Left renal cortex interstitium (tissue), 4 donors: ENCODE results near the gene KNDC1. TPM values are rescaled to one million over a fixed set of nuclear protein-coding genes. Genes with fewer than 3 reads are reported as not detected.
"Not testable (repeated sequence)": the region's sequence is repeated elsewhere in the genome, so short reads cannot be mapped to it uniquely, and the experiment has no call there.

Source experiments
- DNase-seq, 4 donors: peaks; one replicate each; pipeline ENCODE4 v3.0.0-alpha.2; 2013; ENCODE audit warnings: low read depth in 4 of 4, low spot score in 2 of 4, missing footprints in 1 of 4
- polyA plus RNA-seq, 4 donors: library from polyadenylated mRNA; unstranded; fragments of 120-200 nt; gene quantifications; one replicate each; pipeline ENCODE4 v1.2.1, GENCODE V29; 2013; ENCODE audit not compliant: insufficient read length in 4 of 4

KNDC1 gene
- polyA plus RNA-seq, result 10 to 100 TPM in 2 of 4 donors, 1 to 10 TPM in 2; 4.5 to 11.4 (median 8.2) TPM

- no peak for DNase-seq
These were observed at the start of gene KNDC1 for GRCh38 chr10:133159950-133160825. Gene KNDC1 (plus strand): TSS chr10:133160219. CDS start chr10:133160468, 249 bp downstream.

DNA sequence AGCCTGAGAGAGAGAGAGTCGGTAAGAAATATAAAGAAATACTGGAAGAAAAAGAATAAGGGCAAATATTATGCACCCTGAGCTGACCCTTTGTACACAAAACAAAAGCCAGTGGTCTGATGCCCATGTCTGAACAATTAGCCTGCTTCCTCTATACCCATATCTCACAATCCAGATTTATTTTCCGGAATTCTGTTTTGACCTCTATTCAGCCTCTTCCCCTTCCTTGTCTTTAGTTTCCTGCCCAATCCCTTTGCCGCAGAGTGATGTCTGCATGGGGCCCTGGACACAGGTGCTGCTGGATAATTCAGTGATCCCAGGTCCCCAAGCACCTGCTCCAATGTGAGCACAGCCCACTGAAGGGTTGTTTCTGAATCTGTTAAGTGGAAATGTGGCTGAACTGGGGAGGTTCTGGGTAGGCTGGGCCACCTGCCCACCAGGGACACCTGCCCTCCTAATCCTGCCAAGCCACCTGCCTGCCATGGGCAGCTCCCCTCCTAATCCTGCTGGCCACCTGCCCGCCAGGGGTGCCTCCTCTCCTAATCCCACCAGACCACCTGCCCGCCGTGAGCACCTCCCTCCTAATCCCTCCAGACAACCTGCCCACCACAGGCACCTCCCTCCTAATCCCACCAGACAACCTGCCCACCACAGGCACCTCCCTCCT, 49.3 kb upstream of the KNDC1 start:
- no peak for DNase-seq

DNA sequence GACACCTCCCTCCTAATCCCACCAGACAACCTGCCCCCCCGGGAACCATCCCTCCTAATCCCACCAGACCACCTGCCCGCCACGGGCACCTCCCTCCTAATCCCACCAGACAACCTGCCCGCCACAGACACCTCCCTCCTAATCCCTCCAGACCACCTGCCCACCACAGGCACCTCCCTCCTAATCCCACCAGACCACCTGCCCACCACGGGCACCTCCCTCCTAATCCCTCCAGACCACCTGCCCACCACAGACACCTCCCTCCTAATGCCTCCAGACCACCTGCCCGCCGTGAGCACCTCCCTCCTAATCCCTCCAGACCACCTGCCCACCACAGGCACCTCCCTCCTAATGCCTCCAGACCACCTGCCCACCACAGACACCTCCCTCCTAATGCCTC, 48.4 kb upstream of the KNDC1 start:
- not testable (repeated sequence) for DNase-seq

DNA sequence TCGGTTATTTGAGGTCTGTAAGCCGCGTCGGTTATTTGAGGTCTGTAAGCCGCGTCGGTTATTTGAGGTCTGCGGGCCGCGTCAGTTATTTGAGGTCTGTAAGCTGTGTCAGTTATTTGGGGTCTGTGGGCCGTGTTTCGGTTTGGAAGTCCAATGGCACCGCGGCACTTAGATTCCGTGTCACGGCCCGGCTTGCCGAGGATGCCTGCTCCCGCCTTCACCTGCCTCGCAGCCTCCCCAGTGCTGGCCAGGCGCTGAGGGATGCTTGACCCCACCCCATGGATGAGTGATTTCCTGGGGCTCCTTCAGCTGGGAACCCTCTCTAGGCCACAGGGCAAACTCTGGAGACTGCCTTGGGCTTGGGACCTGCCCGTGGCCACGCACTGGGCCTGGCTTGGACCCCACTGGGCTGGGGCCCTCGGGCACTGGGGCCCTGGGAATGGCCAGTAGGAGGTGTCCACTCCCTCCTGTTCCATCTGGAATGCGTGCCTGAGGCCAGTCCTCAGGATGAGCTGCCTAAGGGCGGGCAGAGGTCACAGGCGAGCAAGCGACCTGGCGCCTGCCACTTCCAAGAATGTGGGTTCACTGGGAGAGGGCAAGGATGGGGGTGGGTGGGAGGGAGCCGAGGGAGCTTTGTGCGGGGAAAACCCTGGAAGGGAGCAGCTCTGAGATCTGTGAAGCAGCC, 46.7 kb upstream of the KNDC1 start:
- no peak for DNase-seq

DNA sequence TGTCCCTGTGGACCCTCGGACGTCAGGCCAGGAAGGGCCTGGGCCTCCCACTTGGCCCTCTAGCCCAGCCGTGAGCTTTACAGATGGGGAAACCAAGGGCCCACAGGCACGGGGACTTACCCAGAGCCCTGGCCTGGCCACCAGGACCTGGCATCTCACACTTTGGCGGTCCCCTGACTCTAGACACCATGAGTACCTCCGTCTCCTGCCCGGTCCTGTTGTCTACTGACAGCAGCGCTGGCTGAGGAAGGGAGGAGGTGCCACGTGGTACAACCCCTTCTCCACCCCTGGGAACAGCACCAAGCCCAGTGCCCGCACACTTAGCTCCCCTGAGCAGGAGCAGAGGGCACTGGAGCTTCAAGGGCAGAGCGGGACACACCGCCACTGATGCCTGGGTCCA, 46.2 kb upstream of the KNDC1 start:
- no peak for DNase-seq

GRCh38 chr10:133114251-133114650, 45.8 kb upstream of the KNDC1 start:
- no peak for DNase-seq

DNA sequence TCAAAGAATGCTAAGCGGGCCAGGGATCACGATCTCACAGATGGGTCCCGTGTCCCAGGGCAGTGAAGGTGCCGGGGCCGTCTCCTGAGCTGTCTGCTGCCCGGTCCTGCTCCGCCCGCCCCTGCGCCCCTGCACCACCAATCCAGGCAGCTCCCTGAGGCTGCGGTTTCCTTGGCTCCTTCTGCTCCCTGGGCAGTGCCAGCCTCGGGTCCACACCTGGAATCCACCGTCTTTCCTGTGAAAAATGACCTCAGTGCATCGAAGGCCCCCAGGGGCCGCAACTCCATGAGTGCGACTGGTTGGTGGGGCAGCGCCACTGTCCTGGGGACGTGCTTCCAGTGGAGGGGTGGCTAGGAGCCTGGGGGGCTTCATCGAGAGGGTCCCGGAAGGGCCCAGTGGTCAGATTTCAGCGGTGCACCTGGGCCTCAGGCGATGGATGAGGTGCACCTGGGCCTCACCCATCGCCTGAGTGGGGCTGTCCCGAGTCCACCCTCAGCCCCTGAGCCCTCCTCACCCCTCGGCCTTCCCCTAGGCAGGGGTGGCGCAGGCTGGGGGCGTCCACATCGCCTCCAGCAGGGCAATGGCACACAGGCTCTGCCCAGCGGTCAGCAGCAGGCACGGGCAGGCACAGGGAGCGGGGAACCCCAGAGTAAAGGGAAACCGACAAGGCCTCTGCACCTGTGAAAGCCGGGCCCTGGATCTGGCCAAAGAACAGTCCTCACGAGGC, 45.1 kb upstream of the KNDC1 start:
- DNase-seq, result no peak

DNA sequence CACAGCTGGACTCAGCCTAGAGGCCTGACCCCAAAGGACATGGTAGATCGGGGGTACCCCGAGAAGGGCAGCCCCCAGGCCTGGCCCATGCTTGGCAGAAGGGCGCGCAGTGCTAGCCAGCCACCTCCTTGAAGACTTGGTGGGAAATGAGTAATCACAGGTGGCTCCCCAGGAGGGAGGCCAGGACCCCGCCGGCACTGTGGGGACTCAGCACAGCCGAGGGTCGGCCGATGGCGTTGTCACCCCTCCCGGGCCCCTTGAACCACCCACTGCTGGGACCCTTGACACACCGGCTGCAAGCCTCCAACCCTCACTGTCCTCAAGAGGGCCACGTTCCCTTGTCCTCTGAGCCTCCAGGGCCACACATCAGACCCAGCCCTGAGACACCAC, 44.6 kb upstream of the KNDC1 start:
- DNase-seq, result no peak

DNA sequence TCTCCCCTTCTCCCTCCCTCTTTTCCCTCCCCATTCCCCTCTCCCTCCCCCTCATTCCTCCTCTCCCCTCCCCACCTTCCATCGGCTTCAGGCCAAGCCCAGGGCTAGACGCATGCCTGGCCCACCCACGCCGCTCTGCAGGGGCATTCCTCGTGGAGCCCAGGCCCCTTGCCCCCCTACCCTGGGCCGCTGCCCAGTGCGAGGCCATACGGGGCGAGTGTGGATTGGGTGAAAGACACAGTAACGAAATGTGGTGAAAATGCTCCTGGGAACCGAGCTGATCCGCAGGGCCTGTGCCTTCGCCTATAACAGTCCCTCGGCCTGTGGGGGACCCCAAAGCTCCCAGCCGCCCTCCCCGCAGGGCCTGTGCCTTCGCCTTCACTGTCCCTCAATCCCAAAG, 44.0 kb upstream of the KNDC1 start:
- DNase-seq, result no peak

DNA sequence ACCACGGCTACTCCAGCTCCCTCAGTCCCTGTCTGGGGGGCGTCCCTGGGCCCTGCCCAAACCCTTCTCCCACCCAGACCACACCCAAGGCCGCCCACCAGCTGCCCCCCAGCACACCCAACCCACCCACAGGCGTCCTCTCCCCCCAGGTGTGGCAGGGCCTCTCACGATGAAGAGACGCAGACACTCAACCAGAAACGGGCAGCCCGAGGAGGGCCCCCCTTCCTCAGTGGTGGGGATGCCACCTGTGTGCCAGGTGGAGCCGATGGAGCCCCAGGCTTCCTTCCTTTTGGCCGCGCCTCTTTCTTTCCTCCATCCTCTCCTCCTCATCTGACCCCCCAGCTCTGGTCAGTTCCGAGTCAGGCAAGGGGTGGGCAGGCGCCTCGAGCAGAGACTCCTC, 43.6 kb upstream of the KNDC1 start:
- no peak for DNase-seq

- no peak for DNase-seq
These were observed 42.9 kb upstream of the KNDC1 start for GRCh38 chr10:133117036-133117687.

- DNase-seq, result no peak
These were observed 42.3 kb upstream of the KNDC1 start for GRCh38 chr10:133117688-133118071.

- no peak for DNase-seq
These were observed 38.5 kb upstream of the KNDC1 start for GRCh38 chr10:133121479-133121878.

GRCh38 chr10:133122171-133122935, 37.7 kb upstream of the KNDC1 start:
- no peak for DNase-seq

GRCh38 chr10:133123050-133123745, 36.8 kb upstream of the KNDC1 start:
- no peak for DNase-seq

- no peak for DNase-seq
These were observed 36.2 kb upstream of the KNDC1 start for GRCh38 chr10:133123746-133124356.

GRCh38 chr10:133124357-133125211, 35.4 kb upstream of the KNDC1 start:
- DNase-seq, result no peak

- DNase-seq, result no peak
These were observed 34.1 kb upstream of the KNDC1 start for GRCh38 chr10:133125901-133126300.
